Measurements from ENCODE around the gene ZNF888.
A peak's percentile ranks its signal among the peaks of the same experiment; 100 is the strongest.

The ZNF888 gene

DNA sequence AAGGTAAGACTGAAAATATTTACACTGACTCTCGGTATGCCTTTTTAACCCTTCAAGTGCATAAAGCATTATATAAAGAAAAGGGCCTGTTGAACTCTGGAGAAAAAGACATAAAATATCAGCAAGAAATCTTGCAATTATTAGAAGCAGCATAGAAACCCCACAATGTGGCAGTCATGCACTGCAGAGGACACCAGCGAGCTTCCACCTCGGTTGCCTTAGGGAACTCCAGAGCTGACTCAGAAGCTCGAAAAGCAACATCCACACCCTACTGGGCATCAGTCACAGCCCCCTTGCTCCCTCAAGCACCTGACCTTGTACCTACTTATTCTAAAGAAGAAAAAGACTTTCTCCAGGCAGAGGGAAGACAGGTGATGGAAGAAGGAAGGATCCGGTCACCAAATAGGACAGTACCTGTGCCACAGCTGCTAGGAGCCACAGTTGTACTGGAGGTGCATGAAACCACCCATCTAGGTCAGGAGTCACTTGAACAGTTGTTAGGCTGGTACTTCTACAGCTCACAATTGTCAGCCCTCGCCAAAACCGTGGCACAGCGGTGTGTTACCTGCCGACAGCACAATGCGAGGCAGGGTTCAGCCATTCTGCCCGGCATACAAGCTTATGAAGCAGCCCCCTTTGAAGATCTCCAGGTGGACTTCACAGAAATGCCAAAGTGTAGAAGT is 36.5 kb upstream of the ZNF888 start:
- Histone ChIP-seq H2BK120ac (ENCODE audit: low read depth, low read length) (no peak overlapping the region), H3K79me2 (ENCODE audit: control insufficient read depth, insufficient read depth, low read length) (peaks cover 8% of the 10 kb centered on the region), H2BK15ac (replicated peaks; ENCODE audit: low read depth) (no peak overlapping the region), H4K5ac (ENCODE audit: low read length) (no peak overlapping the region), H3K4me1 (ENCODE audit: control insufficient read depth, low read depth, low read length) (peaks cover 1% of the 10 kb centered on the region), H4K8ac (ENCODE audit: low read depth, low read length) (no peak overlapping the region), H3K23ac (ENCODE audit: low read length) (no peak overlapping the region), H2BK5ac (ENCODE audit: low read length) (no peak overlapping the region), H3K36me3 (ENCODE audit: control insufficient read depth, insufficient read depth, low read length) (peaks cover 11% of the 10 kb centered on the region), H3K27me3 (ENCODE audit: insufficient read depth, low read length, poor library complexity) (no peaks in the 10 kb centered on the region), H3K4ac (ENCODE audit: low read depth, low read length) (no peak overlapping the region), H3K27ac (ENCODE audit: low read depth, low read length) (no peak overlapping the region), H3K9ac (ENCODE audit: low read length) (no peak overlapping the region), H3K56ac (ENCODE audit: low read length) (no peak overlapping the region), H3K4me2 (ENCODE audit: low read length) (no peak overlapping the region), H3K4me3 (ENCODE audit: low read length) (no peak overlapping the region), H3K18ac (ENCODE audit: low read length) (no peak overlapping the region), H2AK5ac (ENCODE audit: low read length) (no peak overlapping the region), H3K79me1 (ENCODE audit: low read length) (peaks cover 18% of the 10 kb centered on the region)
- DNase-seq, result no peak
- WGBS (ENCODE audit: extremely low coverage, insufficient coverage, low lambda C conversion rate), result no CpG with 5 or more reads among the region's 11 CpGs

GRCh38 chr19:52957591-52957990 is 34.4 kb upstream of the ZNF888 start:
- Histone ChIP-seq H3K9ac (ENCODE audit: low read length) (no peak overlapping the region), H3K4me3 (ENCODE audit: low read length) (no peak overlapping the region), H3K79me2 (ENCODE audit: control insufficient read depth, insufficient read depth, low read length) (peaks cover 8% of the 10 kb centered on the region), H3K4me2 (ENCODE audit: low read length) (no peak overlapping the region), H4K5ac (ENCODE audit: low read length) (no peak overlapping the region), H3K79me1 (ENCODE audit: low read length) (peaks cover 18% of the 10 kb centered on the region), H3K36me3 (ENCODE audit: control insufficient read depth, insufficient read depth, low read length) (peaks cover 14% of the 10 kb centered on the region), H3K56ac (ENCODE audit: low read length) (no peak overlapping the region), H3K4me1 (ENCODE audit: control insufficient read depth, low read depth, low read length) (no peaks in the 10 kb centered on the region), H2AK5ac (ENCODE audit: low read length) (no peak overlapping the region), H3K18ac (ENCODE audit: low read length) (no peak overlapping the region), H4K8ac (ENCODE audit: low read depth, low read length) (no peak overlapping the region), H3K4ac (ENCODE audit: low read depth, low read length) (no peak overlapping the region), H2BK120ac (ENCODE audit: low read depth, low read length) (no peak overlapping the region), H3K27ac (ENCODE audit: low read depth, low read length) (no peak overlapping the region), H2BK5ac (ENCODE audit: low read length) (no peak overlapping the region), H2BK15ac (replicated peaks; ENCODE audit: low read depth) (no peak overlapping the region), H3K23ac (ENCODE audit: low read length) (no peak overlapping the region), H3K27me3 (ENCODE audit: insufficient read depth, low read length, poor library complexity) (no peaks in the 10 kb centered on the region)
- DNase-seq, result no peak
- no CpG with 5 or more reads among the region's 8 CpGs for whole genome bisulfite sequencing (ENCODE audit: extremely low coverage, insufficient coverage, low lambda C conversion rate)

GRCh38 chr19:52956917-52957316 is 33.7 kb upstream of the ZNF888 start:
- Histone ChIP-seq H3K4ac (ENCODE audit: low read depth, low read length) (no peak overlapping the region), H3K79me2 (ENCODE audit: control insufficient read depth, insufficient read depth, low read length) (peaks cover 8% of the 10 kb centered on the region), H2BK5ac (ENCODE audit: low read length) (no peak overlapping the region), H2BK120ac (ENCODE audit: low read depth, low read length) (no peak overlapping the region), H4K5ac (ENCODE audit: low read length) (no peak overlapping the region), H3K9ac (ENCODE audit: low read length) (no peak overlapping the region), H3K18ac (ENCODE audit: low read length) (no peak overlapping the region), H4K8ac (ENCODE audit: low read depth, low read length) (no peak overlapping the region), H3K36me3 (ENCODE audit: control insufficient read depth, insufficient read depth, low read length) (peaks cover 20% of the 10 kb centered on the region), H2AK5ac (ENCODE audit: low read length) (no peak overlapping the region), H3K27ac (ENCODE audit: low read depth, low read length) (no peak overlapping the region), H3K56ac (ENCODE audit: low read length) (no peak overlapping the region), H3K4me1 (ENCODE audit: control insufficient read depth, low read depth, low read length) (no peaks in the 10 kb centered on the region), H3K4me2 (ENCODE audit: low read length) (no peak overlapping the region), H3K4me3 (ENCODE audit: low read length) (peak overlapping the region; percentile 12), H3K23ac (ENCODE audit: low read length) (no peak overlapping the region), H2BK15ac (replicated peaks; ENCODE audit: low read depth) (no peak overlapping the region), H3K27me3 (ENCODE audit: insufficient read depth, low read length, poor library complexity) (no peaks in the 10 kb centered on the region), H3K79me1 (ENCODE audit: low read length) (peaks cover 18% of the 10 kb centered on the region)
- no peak for DNase-seq
- no CpG with 5 or more reads among the region's 10 CpGs for WGBS (ENCODE audit: extremely low coverage, insufficient coverage, low lambda C conversion rate)

DNA sequence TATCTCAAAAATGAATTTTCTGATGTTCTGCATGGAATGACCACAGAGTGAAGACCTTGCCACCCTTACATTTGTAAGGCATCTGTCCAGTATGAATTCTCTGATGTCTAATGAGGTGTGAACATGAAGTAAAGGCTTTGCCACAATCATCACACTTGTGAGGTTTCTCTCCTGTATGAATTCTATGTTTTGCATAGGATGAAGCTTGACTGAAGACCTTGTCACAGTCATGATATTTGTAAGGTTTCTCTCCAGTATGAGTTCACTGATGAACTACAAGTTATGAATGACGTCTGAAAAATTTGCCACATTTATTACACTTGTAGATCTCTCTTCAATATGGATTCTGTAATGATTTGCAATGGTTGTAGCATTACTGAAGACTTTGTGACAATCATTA is 26.2 kb upstream of the ZNF888 start:
- Histone ChIP-seq H3K18ac (ENCODE audit: low read length) (no peak overlapping the region), H3K9ac (ENCODE audit: low read length) (no peak overlapping the region), H3K4ac (ENCODE audit: low read depth, low read length) (no peak overlapping the region), H4K8ac (ENCODE audit: low read depth, low read length) (no peak overlapping the region), H3K56ac (ENCODE audit: low read length) (no peak overlapping the region), H2AK5ac (ENCODE audit: low read length) (no peak overlapping the region), H3K27me3 (ENCODE audit: insufficient read depth, low read length, poor library complexity) (no peaks in the 10 kb centered on the region), H4K5ac (ENCODE audit: low read length) (no peak overlapping the region), H3K4me2 (ENCODE audit: low read length) (no peak overlapping the region), H3K4me3 (ENCODE audit: low read length) (no peak overlapping the region), H2BK120ac (ENCODE audit: low read depth, low read length) (no peak overlapping the region), H2BK5ac (ENCODE audit: low read length) (no peak overlapping the region), H3K36me3 (ENCODE audit: control insufficient read depth, insufficient read depth, low read length) (peaks cover 22% of the 10 kb centered on the region), H3K79me1 (ENCODE audit: low read length) (no peaks in the 10 kb centered on the region), H2BK15ac (replicated peaks; ENCODE audit: low read depth) (no peak overlapping the region), H3K4me1 (ENCODE audit: control insufficient read depth, low read depth, low read length) (no peaks in the 10 kb centered on the region), H3K27ac (ENCODE audit: low read depth, low read length) (no peak overlapping the region), H3K23ac (ENCODE audit: low read length) (no peak overlapping the region), H3K79me2 (ENCODE audit: control insufficient read depth, insufficient read depth, low read length) (no peaks in the 10 kb centered on the region)
- no peak for DNase-seq
- no CpG with 5 or more reads among the region's 1 CpG for WGBS (ENCODE audit: extremely low coverage, insufficient coverage, low lambda C conversion rate)

DNA sequence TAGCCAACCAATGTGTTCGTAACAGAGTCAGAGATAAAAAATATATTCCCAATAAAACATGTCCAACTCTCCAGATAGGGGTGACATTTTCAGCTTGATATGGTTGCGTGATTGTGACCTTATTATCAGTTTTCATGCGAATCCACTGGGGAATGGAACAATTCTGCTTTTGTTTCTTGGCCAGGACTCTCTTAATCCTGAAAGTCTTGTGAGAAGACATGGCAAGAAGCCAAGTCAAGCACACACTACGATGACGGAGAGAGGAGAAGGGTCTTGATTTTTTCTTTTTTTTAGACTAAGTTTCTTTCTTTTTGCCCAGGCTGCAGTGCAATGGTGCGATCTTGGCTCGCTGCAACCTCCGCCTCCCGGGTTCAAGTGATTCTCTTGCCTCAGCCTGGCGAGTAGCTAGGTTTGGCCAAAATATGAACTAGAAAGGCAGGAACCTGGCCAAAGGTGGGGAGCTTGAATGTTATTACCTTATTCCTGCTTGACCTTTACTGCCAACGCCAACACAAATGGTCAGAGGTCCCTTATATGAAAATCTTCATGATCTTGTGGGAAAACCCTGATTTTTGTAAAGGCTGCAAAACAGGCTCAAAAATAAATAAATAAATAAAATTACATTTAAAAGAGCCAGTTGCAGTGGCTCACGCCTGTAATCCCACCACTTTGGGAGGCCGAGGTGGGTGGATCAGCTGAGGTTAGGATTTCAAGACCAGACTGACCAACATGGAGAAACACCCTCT is 25.0 kb upstream of the ZNF888 start:
- H3K4me1 ChIP-seq (ENCODE audit: control insufficient read depth, low read depth, low read length), result no peaks in the 10 kb centered on the region
- H4K5ac ChIP-seq (ENCODE audit: low read length), result no peak overlapping the region
- no peak overlapping the region for H3K18ac ChIP-seq (ENCODE audit: low read length)
- no peak overlapping the region for H2BK120ac ChIP-seq (ENCODE audit: low read depth, low read length)
- H3K79me2 ChIP-seq (ENCODE audit: control insufficient read depth, insufficient read depth, low read length), result no peaks in the 10 kb centered on the region
- no peak overlapping the region for H3K9ac ChIP-seq (ENCODE audit: low read length)
- H3K4me3 ChIP-seq (ENCODE audit: low read length), result no peak overlapping the region
- H3K36me3 ChIP-seq (ENCODE audit: control insufficient read depth, insufficient read depth, low read length), result peaks cover 21% of the 10 kb centered on the region
- no CpG with 5 or more reads among the region's 13 CpGs for WGBS (ENCODE audit: extremely low coverage, insufficient coverage, low lambda C conversion rate)
- no peaks in the 10 kb centered on the region for H3K79me1 ChIP-seq (ENCODE audit: low read length)
- no peak overlapping the region for H3K4ac ChIP-seq (ENCODE audit: low read depth, low read length)
- DNase-seq, result no peak
- no peak overlapping the region for H3K56ac ChIP-seq (ENCODE audit: low read length)
- no peak overlapping the region for H3K27ac ChIP-seq (ENCODE audit: low read depth, low read length)
- no peak overlapping the region for H3K4me2 ChIP-seq (ENCODE audit: low read length)
- H4K8ac ChIP-seq (ENCODE audit: low read depth, low read length), result no peak overlapping the region
- H2BK15ac ChIP-seq (replicated peaks; ENCODE audit: low read depth), result no peak overlapping the region
- H3K27me3 ChIP-seq (ENCODE audit: insufficient read depth, low read length, poor library complexity), result no peaks in the 10 kb centered on the region
- H3K23ac ChIP-seq (ENCODE audit: low read length), result no peak overlapping the region
- H2BK5ac ChIP-seq (ENCODE audit: low read length), result no peak overlapping the region
- no peak overlapping the region for H2AK5ac ChIP-seq (ENCODE audit: low read length)

All from mesendoderm (in vitro differentiated cells).